SK-N-MC (cell line): ENCODE results near the gene PARVB.

Experiments used
- EZH2 ChIP-seq: fragments of 200-600 bp; sonication (generic); IDR thresholded peaks from one replicate; pipeline ENCODE4 v1.6.1; 2017; ENCODE audit warnings: antibody characterized with exemption
- POLR2AphosphoS5 ChIP-seq: IDR thresholded peaks from 2 replicates; pipeline ENCODE4 v1.6.1; 2012; ENCODE audit warnings: mild to moderate bottlenecking, low read depth, low read length, borderline replicate concordance

DNA sequence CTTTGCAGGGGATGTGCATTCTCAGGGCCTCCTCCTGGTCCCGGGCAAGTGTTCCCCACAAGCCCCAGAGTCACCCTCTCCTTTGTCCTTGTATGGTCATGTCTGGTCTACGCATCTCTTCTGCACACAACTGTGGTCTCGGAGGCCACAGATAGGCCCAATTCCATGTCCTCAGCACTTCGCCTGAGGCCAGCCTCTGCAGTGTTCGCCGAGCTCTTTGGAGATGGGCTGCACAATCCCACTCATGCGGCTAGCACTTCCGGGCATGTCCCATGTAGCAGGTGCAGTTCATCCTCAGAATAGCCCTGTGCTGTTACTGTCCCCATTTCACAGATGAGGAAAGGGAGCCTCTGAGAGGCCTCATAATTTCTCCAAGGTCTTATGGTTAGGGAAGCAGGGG is 164.2 kb downstream of the PARVB start:
- no peak for TF ChIP-seq POLR2AphosphoS5
- no peak for TF ChIP-seq EZH2
